Measurements from ENCODE around the gene MSI2.

DNA sequence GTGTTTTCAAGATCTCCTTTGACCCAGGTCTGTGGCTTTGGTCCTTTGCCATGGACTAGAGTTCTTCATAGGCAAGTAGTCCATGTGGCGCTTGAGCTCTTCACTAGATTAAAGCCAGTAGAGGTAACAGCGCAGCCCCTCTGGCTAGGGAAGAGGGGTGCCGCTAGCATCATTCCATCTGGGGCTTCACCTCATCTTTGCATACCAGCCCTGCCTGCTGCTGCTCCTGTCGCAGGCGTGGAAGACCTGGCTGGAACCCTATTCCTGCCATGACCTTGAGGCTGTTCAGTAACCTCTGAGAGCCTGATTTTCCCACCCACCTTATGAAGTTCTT lies 198.4 kb downstream of the MSI2 start:
- TF ChIP-seq, protein P1, sequence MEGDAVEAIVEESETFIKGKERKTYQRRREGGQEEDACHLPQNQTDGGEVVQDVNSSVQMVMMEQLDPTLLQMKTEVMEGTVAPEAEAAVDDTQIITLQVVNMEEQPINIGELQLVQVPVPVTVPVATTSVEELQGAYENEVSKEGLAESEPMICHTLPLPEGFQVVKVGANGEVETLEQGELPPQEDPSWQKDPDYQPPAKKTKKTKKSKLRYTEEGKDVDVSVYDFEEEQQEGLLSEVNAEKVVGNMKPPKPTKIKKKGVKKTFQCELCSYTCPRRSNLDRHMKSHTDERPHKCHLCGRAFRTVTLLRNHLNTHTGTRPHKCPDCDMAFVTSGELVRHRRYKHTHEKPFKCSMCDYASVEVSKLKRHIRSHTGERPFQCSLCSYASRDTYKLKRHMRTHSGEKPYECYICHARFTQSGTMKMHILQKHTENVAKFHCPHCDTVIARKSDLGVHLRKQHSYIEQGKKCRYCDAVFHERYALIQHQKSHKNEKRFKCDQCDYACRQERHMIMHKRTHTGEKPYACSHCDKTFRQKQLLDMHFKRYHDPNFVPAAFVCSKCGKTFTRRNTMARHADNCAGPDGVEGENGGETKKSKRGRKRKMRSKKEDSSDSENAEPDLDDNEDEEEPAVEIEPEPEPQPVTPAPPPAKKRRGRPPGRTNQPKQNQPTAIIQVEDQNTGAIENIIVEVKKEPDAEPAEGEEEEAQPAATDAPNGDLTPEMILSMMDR (IDR thresholded peaks at IDR 0.05) = no peak
- TF ChIP-seq POLR2A (IDR thresholded peaks at IDR 0.05) = no peak
